ENCODE data around the gene ZBTB34.

DNA sequence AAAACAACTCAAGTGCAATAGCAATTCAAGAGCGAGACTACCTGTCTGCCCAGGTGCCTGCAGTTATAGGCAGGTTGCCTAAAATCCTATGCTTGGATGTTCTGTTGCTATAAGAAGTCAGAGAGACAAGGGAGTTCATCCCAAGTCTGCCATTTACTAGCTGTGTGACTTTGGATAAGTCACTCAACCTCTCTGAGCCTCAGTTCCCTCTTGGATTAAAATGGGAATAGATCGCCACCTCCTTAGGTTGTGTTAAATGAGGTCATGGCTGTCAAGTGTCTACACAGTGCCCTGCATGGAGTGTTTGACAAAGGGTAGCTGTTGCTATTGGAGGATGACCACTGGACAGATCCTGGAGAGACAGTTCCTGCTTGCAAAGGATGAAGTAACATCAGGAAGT, 1.3 kb upstream of the ZBTB34 start:
- TF ChIP-seq THAP12 (CRISPR knock-in tag; IDR thresholded peaks at IDR 0.05) (no peak), ZBTB9 (CRISPR knock-in tag; IDR thresholded peaks at IDR 0.05) (no peak), STAT5B (CRISPR knock-in tag; IDR thresholded peaks at IDR 0.05) (no peak), SP1 (CRISPR knock-in tag; IDR thresholded peaks at IDR 0.05) (no peak), POLR2A (conservative IDR thresholded peaks at IDR 0.05) (no peak), PHF21A (IDR thresholded peaks at IDR 0.05; ENCODE audit: borderline replicate concordance, low read depth) (no peak), SRSF1 (IDR thresholded peaks at IDR 0.05; ENCODE audit: low read depth, low read length) (no peak), RBM39 (optimal IDR thresholded peaks at IDR 0.05; ENCODE audit: low read depth, low read length) (no peak), RNF2 (IDR thresholded peaks at IDR 0.05) (no peak), ZNF174 (CRISPR knock-in tag; IDR thresholded peaks at IDR 0.05) (no peak), ZNF3 (CRISPR knock-in tag; IDR thresholded peaks at IDR 0.05) (no peak)

Measured in K562 (cell line).